GM23338 (cell line): ENCODE measurements around the gene FGFR3.

Source experiments
- CTCF ChIP-seq, 2 experiments: fragments of 200-600 bp in 1 of 2; sonication (generic) in 1 of 2; conservative IDR thresholded peaks; 2 replicates each; pipeline versions ENCODE4 v1.5.1 to v1.6.1; 2016 to 2017; ENCODE audit warnings: antibody characterized with exemption in 2 of 2, low read depth in 2 of 2, mild to moderate bottlenecking in 2 of 2, moderate library complexity in 1 of 2
- ETS1 ChIP-seq: IDR thresholded peaks from 2 replicates; pipeline ENCODE4 v1.6.1; 2016; ENCODE audit warnings: antibody characterized with exemption
- EZH2 ChIP-seq: fragments of 200-600 bp; sonication (generic); IDR thresholded peaks from one replicate; pipeline ENCODE4 v1.8.0; 2017; ENCODE audit warnings: antibody characterized with exemption, mild to moderate bottlenecking, low read depth; ENCODE audit not compliant: unreplicated experiment
- EZH2phosphoT487 ChIP-seq: fragments of 200-600 bp; sonication (generic); IDR thresholded peaks from one replicate; pipeline ENCODE4 v1.8.1; 2018; ENCODE audit warnings: antibody characterized with exemption; ENCODE audit not compliant: unreplicated experiment
- POLR2AphosphoS5 ChIP-seq: IDR thresholded peaks from 2 replicates; pipeline ENCODE4 v1.6.1; 2016; ENCODE audit warnings: antibody characterized with exemption, low read depth
- ZNF114 ChIP-seq: fragments of 250-450 bp; sonication (Bioruptor Pico); IDR thresholded peaks from 2 replicates; pipeline ENCODE4 v1.5.0; 2020; ENCODE audit warnings: mild to moderate bottlenecking, moderate library complexity
- ZNF331 ChIP-seq: fragments of 250-450 bp; sonication (Bioruptor Pico); IDR thresholded peaks from 2 replicates; pipeline ENCODE4 v1.5.0; 2020; ENCODE audit warnings: low read depth, mild to moderate bottlenecking, moderate library complexity
- TF ChIP-seq, protein P1 (sequence below): IDR thresholded peaks from one replicate; pipeline ENCODE4 v1.6.1; 2018; ENCODE audit warnings: antibody characterized with exemption; ENCODE audit not compliant: unreplicated experiment

- TF ChIP-seq CTCF (conservative IDR thresholded peaks at IDR 0.05; ENCODE audit: low read depth in 2 of 2) = no peak
- TF ChIP-seq EZH2 = no peak
- TF ChIP-seq EZH2phosphoT487 = no peak
- TF ChIP-seq, protein P1, sequence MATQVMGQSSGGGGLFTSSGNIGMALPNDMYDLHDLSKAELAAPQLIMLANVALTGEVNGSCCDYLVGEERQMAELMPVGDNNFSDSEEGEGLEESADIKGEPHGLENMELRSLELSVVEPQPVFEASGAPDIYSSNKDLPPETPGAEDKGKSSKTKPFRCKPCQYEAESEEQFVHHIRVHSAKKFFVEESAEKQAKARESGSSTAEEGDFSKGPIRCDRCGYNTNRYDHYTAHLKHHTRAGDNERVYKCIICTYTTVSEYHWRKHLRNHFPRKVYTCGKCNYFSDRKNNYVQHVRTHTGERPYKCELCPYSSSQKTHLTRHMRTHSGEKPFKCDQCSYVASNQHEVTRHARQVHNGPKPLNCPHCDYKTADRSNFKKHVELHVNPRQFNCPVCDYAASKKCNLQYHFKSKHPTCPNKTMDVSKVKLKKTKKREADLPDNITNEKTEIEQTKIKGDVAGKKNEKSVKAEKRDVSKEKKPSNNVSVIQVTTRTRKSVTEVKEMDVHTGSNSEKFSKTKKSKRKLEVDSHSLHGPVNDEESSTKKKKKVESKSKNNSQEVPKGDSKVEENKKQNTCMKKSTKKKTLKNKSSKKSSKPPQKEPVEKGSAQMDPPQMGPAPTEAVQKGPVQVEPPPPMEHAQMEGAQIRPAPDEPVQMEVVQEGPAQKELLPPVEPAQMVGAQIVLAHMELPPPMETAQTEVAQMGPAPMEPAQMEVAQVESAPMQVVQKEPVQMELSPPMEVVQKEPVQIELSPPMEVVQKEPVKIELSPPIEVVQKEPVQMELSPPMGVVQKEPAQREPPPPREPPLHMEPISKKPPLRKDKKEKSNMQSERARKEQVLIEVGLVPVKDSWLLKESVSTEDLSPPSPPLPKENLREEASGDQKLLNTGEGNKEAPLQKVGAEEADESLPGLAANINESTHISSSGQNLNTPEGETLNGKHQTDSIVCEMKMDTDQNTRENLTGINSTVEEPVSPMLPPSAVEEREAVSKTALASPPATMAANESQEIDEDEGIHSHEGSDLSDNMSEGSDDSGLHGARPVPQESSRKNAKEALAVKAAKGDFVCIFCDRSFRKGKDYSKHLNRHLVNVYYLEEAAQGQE = no peak
- no peak for TF ChIP-seq ETS1
- no peak for TF ChIP-seq POLR2AphosphoS5
- no peak for TF ChIP-seq ZNF114 (CRISPR knock-in tag)
- TF ChIP-seq ZNF331 = no peak
These were observed 3.1 kb upstream of the FGFR3 start for GRCh38 chr4:1790005-1790404.
